GM12801 (cell line): ENCODE results near the gene LINC00305.

ENCODE experiments used
- TF ChIP-seq, protein P1 (sequence below): IDR thresholded peaks from one replicate; pipeline ENCODE4 v1.5.1; 2011; ENCODE audit warnings: control low read depth; ENCODE audit not compliant: insufficient read length; ENCODE audit errors: extremely low read depth

Gene LINC00305

DNA sequence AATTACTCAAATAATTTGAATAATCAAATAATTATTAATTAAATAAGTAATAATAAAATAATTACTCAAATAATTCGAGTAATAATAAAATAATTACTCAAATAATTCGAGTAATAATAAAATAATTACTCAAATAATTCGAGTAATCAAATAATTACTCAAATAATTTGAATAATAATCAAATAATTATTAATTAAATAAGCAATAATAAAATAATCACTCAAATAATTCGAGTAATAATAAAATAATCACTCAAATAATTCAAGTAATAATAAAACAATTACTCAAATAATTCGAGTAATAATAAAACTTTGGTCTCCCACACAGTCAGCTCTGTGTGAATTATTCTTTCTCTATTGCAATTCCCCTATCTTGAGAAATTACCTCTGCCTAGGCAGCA lies 30.0 kb upstream of the LINC00305 start:
- TF ChIP-seq, protein P1, sequence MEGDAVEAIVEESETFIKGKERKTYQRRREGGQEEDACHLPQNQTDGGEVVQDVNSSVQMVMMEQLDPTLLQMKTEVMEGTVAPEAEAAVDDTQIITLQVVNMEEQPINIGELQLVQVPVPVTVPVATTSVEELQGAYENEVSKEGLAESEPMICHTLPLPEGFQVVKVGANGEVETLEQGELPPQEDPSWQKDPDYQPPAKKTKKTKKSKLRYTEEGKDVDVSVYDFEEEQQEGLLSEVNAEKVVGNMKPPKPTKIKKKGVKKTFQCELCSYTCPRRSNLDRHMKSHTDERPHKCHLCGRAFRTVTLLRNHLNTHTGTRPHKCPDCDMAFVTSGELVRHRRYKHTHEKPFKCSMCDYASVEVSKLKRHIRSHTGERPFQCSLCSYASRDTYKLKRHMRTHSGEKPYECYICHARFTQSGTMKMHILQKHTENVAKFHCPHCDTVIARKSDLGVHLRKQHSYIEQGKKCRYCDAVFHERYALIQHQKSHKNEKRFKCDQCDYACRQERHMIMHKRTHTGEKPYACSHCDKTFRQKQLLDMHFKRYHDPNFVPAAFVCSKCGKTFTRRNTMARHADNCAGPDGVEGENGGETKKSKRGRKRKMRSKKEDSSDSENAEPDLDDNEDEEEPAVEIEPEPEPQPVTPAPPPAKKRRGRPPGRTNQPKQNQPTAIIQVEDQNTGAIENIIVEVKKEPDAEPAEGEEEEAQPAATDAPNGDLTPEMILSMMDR: no peak

DNA sequence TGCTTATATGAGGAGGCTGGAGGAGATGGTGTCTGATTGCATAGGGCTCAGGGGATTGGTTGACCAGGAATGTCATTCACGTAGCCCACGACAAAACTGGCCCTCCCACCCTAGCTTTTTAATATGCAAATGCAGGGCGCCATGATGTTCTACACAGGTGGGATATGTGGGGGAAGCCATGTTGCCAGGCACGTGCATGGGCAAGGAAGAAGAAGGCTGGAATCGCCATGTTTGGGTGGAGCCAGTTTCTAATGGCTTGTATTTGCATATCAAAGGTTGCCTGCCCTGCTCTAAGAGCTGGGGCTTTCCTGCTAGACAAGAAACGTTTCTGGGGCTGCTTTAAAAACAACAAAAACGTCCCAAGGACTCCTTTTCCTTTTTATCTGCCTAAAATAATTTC lies 26.5 kb upstream of the LINC00305 start:
- TF ChIP-seq, protein P1: no peak

DNA sequence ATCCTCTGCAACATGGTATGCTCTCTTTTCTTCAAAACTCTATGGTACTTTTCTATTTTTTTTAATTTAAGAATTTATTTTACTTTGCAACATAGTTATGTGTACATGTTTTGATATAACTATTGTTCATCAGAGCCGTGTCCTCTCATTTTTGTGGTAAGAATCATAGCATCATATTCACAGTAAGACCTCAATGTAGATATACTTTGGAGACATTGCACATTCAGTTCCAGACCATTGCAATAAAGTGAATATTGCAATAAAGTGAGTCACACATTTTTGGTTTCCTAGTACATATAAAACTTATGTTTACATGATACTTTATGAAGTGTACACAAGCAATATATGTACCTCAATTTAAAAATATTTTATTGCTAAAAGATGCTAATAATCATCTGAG lies 22.7 kb upstream of the LINC00305 start:
- TF ChIP-seq, protein P1: no peak

DNA sequence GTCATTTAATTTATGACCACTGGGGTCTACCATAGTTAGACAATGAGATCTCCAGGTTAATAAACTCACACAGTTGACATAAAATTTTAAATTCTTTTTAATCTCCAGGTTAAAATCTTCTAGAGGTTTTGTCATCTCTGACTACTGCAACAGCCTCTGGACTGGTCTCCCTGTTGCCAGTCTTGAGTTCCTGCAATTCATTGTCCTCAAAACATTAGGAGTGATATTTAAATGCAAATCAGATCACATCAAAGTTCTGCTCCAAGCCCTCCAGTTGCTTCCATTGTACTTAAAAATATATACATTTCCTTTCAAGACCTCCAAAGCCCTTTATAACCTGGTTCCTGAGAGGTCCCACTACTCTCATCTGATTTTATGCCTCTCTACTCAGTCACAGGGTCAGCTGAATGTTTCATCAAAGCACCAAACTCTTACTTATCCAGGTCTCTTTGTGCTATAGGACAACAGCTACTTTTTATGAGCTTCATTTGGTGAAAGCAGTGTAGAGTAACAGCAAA lies 18.6 kb upstream of the LINC00305 start:
- TF ChIP-seq, protein P1: no peak

DNA sequence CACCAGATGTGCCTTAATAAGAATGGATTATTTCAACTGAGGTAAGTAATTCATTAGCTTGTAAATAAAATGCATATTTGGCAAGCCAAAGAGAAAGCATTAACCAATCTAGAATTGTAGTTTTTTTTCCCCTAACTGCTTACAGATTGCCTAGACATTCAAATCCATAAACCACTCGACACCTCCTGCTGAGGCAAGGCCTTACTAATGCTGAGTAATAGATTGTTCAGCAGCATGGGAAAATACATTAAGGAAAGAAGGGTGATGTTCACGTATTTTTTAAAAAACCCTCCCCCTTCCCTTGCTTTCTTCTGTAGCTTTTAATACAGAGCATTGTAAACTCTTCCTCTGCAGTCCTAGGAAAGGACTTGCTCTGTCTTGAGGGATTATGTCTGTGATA lies 17.0 kb upstream of the LINC00305 start:
- TF ChIP-seq, protein P1: no peak

DNA sequence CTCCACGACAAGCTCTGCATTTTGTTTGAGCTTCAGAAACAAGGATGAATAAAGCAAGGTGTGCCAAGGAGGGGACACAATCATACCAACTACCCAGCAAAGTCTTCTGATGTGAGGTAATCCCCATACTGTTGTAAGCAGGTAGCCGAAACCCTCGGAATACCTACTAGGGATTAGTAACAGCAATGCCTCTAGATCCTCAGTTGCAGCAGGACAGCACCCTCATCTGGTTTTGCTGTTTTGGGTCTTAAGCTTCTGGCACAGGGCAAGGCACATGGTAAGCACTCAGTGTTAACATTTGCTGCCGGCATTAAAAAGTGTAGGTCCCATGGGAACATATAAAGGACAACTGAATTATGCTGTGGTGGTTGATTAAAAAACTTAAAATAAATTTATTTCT lies 16.0 kb upstream of the LINC00305 start:
- TF ChIP-seq, protein P1: no peak

DNA sequence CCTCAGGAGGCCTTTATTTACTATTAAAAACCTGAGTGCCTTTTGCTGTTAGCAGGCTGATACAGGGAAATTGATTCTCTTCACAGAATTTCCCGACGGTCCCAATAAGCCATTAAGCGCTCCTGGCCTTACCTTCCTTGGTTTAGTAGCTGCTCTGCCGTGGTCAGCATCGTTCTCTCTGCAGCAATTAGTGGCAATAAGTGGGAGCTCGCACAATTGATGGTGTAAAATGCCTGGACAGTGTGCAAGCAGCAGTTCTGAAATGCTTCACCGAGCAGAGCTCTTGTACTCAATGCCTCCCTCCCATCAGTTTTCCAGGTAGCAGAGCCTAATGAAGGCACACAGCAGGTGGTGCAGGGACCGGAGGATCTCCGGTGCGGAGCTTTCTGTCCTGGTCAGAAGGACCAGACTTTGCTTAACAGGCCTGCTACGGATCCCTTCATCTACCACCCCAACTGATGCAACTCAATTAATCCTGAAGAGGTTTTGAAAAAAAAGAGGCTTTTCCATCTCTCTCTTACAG lies 1.1 kb upstream of the LINC00305 start:
- TF ChIP-seq, protein P1: no peak
